Measurements from ENCODE around the gene CHST7.
"Not testable (repeated sequence)": the region's sequence is repeated elsewhere in the genome, so short reads cannot be mapped to it uniquely, and the experiment has no call there.

- not testable (repeated sequence) for TF ChIP-seq CTCF, POLR2A (IDR thresholded peaks at IDR 0.05)
Measured at GRCh38 chrX:46544527-46544926, 29.0 kb upstream of the CHST7 start.
